ENCODE data around the gene CHST3.

DNA sequence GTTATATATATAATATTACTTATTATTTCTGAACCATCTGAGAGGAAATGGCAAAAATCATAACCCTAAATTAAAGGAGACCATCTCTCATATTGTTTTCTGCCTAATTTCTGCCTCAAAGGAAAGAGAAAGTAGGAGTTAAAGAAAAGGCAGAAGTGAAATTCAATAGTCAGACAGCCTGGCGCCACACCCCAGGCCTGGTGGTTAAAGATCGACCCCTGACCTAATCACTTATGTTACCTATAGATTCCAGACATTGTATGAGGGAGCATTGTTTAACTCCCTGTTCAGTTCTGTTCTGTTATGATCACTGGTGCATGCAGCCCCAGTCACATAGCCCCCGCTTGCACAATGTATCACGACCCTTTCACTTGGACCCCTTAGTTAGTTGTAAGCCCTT lies 24.9 kb upstream of the CHST3 start:
- TF ChIP-seq POLR2AphosphoS5 (IDR thresholded peaks at IDR 0.05; ENCODE audit: low read depth, low read length) (no peak), SIN3A (IDR thresholded peaks at IDR 0.05; ENCODE audit: borderline replicate concordance, insufficient read depth, low read depth, low read length) (no peak), TCF7L2 (IDR thresholded peaks at IDR 0.05; ENCODE audit: low read depth, low read length) (no peak)
- TF ChIP-seq, protein P1, sequence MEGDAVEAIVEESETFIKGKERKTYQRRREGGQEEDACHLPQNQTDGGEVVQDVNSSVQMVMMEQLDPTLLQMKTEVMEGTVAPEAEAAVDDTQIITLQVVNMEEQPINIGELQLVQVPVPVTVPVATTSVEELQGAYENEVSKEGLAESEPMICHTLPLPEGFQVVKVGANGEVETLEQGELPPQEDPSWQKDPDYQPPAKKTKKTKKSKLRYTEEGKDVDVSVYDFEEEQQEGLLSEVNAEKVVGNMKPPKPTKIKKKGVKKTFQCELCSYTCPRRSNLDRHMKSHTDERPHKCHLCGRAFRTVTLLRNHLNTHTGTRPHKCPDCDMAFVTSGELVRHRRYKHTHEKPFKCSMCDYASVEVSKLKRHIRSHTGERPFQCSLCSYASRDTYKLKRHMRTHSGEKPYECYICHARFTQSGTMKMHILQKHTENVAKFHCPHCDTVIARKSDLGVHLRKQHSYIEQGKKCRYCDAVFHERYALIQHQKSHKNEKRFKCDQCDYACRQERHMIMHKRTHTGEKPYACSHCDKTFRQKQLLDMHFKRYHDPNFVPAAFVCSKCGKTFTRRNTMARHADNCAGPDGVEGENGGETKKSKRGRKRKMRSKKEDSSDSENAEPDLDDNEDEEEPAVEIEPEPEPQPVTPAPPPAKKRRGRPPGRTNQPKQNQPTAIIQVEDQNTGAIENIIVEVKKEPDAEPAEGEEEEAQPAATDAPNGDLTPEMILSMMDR (IDR thresholded peaks at IDR 0.05), result no peak
- TF ChIP-seq, protein P2, sequence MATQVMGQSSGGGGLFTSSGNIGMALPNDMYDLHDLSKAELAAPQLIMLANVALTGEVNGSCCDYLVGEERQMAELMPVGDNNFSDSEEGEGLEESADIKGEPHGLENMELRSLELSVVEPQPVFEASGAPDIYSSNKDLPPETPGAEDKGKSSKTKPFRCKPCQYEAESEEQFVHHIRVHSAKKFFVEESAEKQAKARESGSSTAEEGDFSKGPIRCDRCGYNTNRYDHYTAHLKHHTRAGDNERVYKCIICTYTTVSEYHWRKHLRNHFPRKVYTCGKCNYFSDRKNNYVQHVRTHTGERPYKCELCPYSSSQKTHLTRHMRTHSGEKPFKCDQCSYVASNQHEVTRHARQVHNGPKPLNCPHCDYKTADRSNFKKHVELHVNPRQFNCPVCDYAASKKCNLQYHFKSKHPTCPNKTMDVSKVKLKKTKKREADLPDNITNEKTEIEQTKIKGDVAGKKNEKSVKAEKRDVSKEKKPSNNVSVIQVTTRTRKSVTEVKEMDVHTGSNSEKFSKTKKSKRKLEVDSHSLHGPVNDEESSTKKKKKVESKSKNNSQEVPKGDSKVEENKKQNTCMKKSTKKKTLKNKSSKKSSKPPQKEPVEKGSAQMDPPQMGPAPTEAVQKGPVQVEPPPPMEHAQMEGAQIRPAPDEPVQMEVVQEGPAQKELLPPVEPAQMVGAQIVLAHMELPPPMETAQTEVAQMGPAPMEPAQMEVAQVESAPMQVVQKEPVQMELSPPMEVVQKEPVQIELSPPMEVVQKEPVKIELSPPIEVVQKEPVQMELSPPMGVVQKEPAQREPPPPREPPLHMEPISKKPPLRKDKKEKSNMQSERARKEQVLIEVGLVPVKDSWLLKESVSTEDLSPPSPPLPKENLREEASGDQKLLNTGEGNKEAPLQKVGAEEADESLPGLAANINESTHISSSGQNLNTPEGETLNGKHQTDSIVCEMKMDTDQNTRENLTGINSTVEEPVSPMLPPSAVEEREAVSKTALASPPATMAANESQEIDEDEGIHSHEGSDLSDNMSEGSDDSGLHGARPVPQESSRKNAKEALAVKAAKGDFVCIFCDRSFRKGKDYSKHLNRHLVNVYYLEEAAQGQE (IDR thresholded peaks at IDR 0.05; ENCODE audit: insufficient read depth in 1 of 2, low read depth in 2 of 2, low read length in 1 of 2), result no peak

Data from Panc1 (cell line).